ENCODE measurements around the gene ICE2. TPM values are rescaled to one million over a fixed set of nuclear protein-coding genes. Genes with fewer than 3 reads are reported as not detected.
"Not testable (repeated sequence)": the region's sequence is repeated elsewhere in the genome, so short reads cannot be mapped to it uniquely, and the experiment has no call there.

The ICE2 gene
- total RNA-seq, 8 experiments from 2014 or later: 20.2 to 66.5 (median 28.7) TPM

- H3K4me3 ChIP-seq; H3K4me1 ChIP-seq (replicated peaks in 1 of 2); ATAC-seq (replicated peaks in 6 of 8); H3K27ac ChIP-seq; in situ Hi-C loops (cut with MboI; ENCODE audit: low pct_unique_long_range_greater_than_20kb in 2 of 9, low sequenced_read_pairs in 9 of 9, unreplicated experiment in 9 of 9): not testable (repeated sequence)
- 75 to 100% (median 93%) methylated on average over 2 to 8 of the region's 9 CpGs; no CpG with 5 or more reads in 3 of the 10 experiments for WGBS, 10 experiments
Measured at GRCh38 chr15:60410350-60410749, 68.6 kb downstream of the ICE2 start.

GRCh38 chr15:60408463-60408981 lies 70.4 kb downstream of the ICE2 start:
- ATAC-seq (replicated peaks in 6 of 8): no peak
- in situ Hi-C loops (cut with MboI; ENCODE audit: low pct_unique_long_range_greater_than_20kb in 2 of 9, low sequenced_read_pairs in 9 of 9, unreplicated experiment in 9 of 9): no loop called here
- peaks cover 0 to 4% of the 10 kb centered on the region in 2 donors for H3K4me1 ChIP-seq (replicated peaks in 1 of 2)
- no peak overlapping the region for H3K27ac ChIP-seq
- no peak overlapping the region for H3K4me3 ChIP-seq

- ATAC-seq (replicated peaks in 6 of 8): peak in 2 of 8 experiments; percentile 89 to 93
- in situ Hi-C loops (cut with MboI; ENCODE audit: low pct_unique_long_range_greater_than_20kb in 2 of 9, low sequenced_read_pairs in 9 of 9, unreplicated experiment in 9 of 9): no loop called here
- peaks cover 0 to 4% of the 10 kb centered on the region in 2 donors for H3K4me1 ChIP-seq (replicated peaks in 1 of 2)
- H3K27ac ChIP-seq: no peak overlapping the region
- H3K4me3 ChIP-seq: no peak overlapping the region
Measured at GRCh38 chr15:60407415-60407805, 71.5 kb downstream of the ICE2 start.

GRCh38 chr15:60406513-60407414 lies 72.2 kb downstream of the ICE2 start:
- H3K4me1 ChIP-seq (replicated peaks in 1 of 2): peaks cover 0 to 6% of the 10 kb centered on the region in 2 donors
- no peak overlapping the region for H3K4me3 ChIP-seq
- peak in 4 of 8 experiments; percentile 35 to 50 (median 46) for ATAC-seq (replicated peaks in 6 of 8)
- WGBS, 10 experiments: 0 to 100% (median 62%) methylated on average over 1 to 2 of the region's 2 CpGs; no CpG with 5 or more reads in 2 of the 10 experiments
- no peak overlapping the region for H3K27ac ChIP-seq
- in situ Hi-C loops (cut with MboI; ENCODE audit: low pct_unique_long_range_greater_than_20kb in 2 of 9, low sequenced_read_pairs in 9 of 9, unreplicated experiment in 9 of 9): no loop called here

GRCh38 chr15:60405399-60405798 lies 73.5 kb downstream of the ICE2 start:
- in situ Hi-C loops (cut with MboI; ENCODE audit: low pct_unique_long_range_greater_than_20kb in 2 of 9, low sequenced_read_pairs in 9 of 9, unreplicated experiment in 9 of 9): no loop called here
- peaks cover 0 to 6% of the 10 kb centered on the region in 2 donors for H3K4me1 ChIP-seq (replicated peaks in 1 of 2)
- ATAC-seq (replicated peaks in 6 of 8): no peak

GRCh38 chr15:60404351-60404750 lies 74.6 kb downstream of the ICE2 start:
- H3K4me3 ChIP-seq; H3K4me1 ChIP-seq (replicated peaks in 1 of 2); in situ Hi-C loops (cut with MboI; ENCODE audit: low pct_unique_long_range_greater_than_20kb in 2 of 9, low sequenced_read_pairs in 9 of 9, unreplicated experiment in 9 of 9); ATAC-seq (replicated peaks in 6 of 8); H3K27ac ChIP-seq: not testable (repeated sequence)
- 69 to 100% (median 94%) methylated on average over 1 to 10 of the region's 12 CpGs; no CpG with 5 or more reads in 2 of the 10 experiments for WGBS, 10 experiments

More at GRCh38 chr15:60405399-60405798, 73.5 kb downstream of the ICE2 start:
- Histone ChIP-seq H3K4me3 (no peak overlapping the region), H3K27ac (no peak overlapping the region)
- 0 to 58% (median 45%) methylated on average over 1 to 2 of the region's 2 CpGs; no CpG with 5 or more reads in 3 of the 10 experiments for WGBS, 10 experiments

GRCh38 chr15:60400944-60401343 lies 78.0 kb downstream of the ICE2 start:
- no peak for ATAC-seq (replicated peaks in 6 of 8)
- Histone ChIP-seq H3K4me1 (replicated peaks in 1 of 2) (peaks cover 12 to 20% of the 10 kb centered on the region in 2 donors), H3K4me3 (no peak overlapping the region), H3K27ac (no peak overlapping the region)
- in situ Hi-C loops (cut with MboI; ENCODE audit: low pct_unique_long_range_greater_than_20kb in 2 of 9, low sequenced_read_pairs in 9 of 9, unreplicated experiment in 9 of 9): no loop called here
- 19 to 49% (median 34%) methylated on average over 1 to 3 of the region's 3 CpGs; no CpG with 5 or more reads in 4 of the 10 experiments for WGBS, 10 experiments

- H3K4me1 ChIP-seq (replicated peaks in 1 of 2): peaks cover 22 to 30% of the 10 kb centered on the region in 2 donors
- H3K4me3 ChIP-seq: no peak overlapping the region
- in situ Hi-C loops (cut with MboI; ENCODE audit: low pct_unique_long_range_greater_than_20kb in 2 of 9, low sequenced_read_pairs in 9 of 9, unreplicated experiment in 9 of 9): no loop called here
- no peak for ATAC-seq (replicated peaks in 6 of 8)
- H3K27ac ChIP-seq: no peak overlapping the region
- WGBS, 10 experiments: 0 to 67% (median 44%) methylated on average over 1 of the region's 1 CpG; no CpG with 5 or more reads in 2 of the 10 experiments
Measured at GRCh38 chr15:60399931-60400330, 79.0 kb downstream of the ICE2 start.

GRCh38 chr15:60399246-60399915 lies 79.6 kb downstream of the ICE2 start:
- Histone ChIP-seq H3K27ac (no peak overlapping the region), H3K4me1 (replicated peaks in 1 of 2) (peaks cover 28 to 35% of the 10 kb centered on the region in 2 donors), H3K4me3 (no peak overlapping the region)
- in situ Hi-C loops (cut with MboI; ENCODE audit: low pct_unique_long_range_greater_than_20kb in 2 of 9, low sequenced_read_pairs in 9 of 9, unreplicated experiment in 9 of 9): no loop called here
- ATAC-seq (replicated peaks in 6 of 8): no peak
- WGBS, 10 experiments: 5 to 73% (median 50%) methylated on average over 1 to 15 of the region's 21 CpGs

GRCh38 chr15:60397772-60398445 lies 81.0 kb downstream of the ICE2 start, which contains the start of gene ANXA2:
ANXA2 (minus strand) TSS chr15:60397986; CDS start chr15:60386075, 11,911 bp downstream.
- Histone ChIP-seq H3K4me1 (replicated peaks in 1 of 2) (peaks cover 42 to 50% of the 10 kb centered on the region in 2 donors), H3K4me3 (peak within 1 kb of the TSS; percentile 37 to 100 (median 56))
- 0% methylated on average over 1 to 5 of the region's 53 CpGs; no CpG with 5 or more reads in 6 of the 10 experiments for WGBS, 10 experiments

GRCh38 chr15:60396958-60397771 lies 81.8 kb downstream of the ICE2 start:
- WGBS, 10 experiments: 0 to 20% (median 10%) methylated on average over 1 to 13 of the region's 37 CpGs; no CpG with 5 or more reads in 1 of the 10 experiments
- H3K4me1 ChIP-seq (replicated peaks in 1 of 2): peaks cover 48 to 57% of the 10 kb centered on the region in 2 donors
- ATAC-seq (replicated peaks in 6 of 8): peak; percentile 13 to 52 (median 48)
- H3K27ac ChIP-seq: peak overlapping the region; percentile 84 to 90
- H3K4me3 ChIP-seq: peak overlapping the region; percentile 37 to 100 (median 56)
- in situ Hi-C loops (cut with MboI; ENCODE audit: low pct_unique_long_range_greater_than_20kb in 2 of 9, low sequenced_read_pairs in 9 of 9, unreplicated experiment in 9 of 9): no loop called here

More at GRCh38 chr15:60397772-60398445, 81.0 kb downstream of the ICE2 start, which contains the start of gene ANXA2:
- in situ Hi-C loops (cut with MboI; ENCODE audit: low pct_unique_long_range_greater_than_20kb in 2 of 9, low sequenced_read_pairs in 9 of 9, unreplicated experiment in 9 of 9): no loop called here
- peak; percentile 53 to 80 (median 74) for ATAC-seq (replicated peaks in 6 of 8)
- peak within 1 kb of the TSS; percentile 84 to 90 for H3K27ac ChIP-seq

- H3K4me3 ChIP-seq: peak overlapping the region; percentile 37 to 100 (median 56)
- WGBS, 10 experiments: 0 to 69% (median 0%) methylated on average over 1 to 5 of the region's 5 CpGs; no CpG with 5 or more reads in 5 of the 10 experiments
- H3K27ac ChIP-seq: no peak overlapping the region
- no peak for ATAC-seq (replicated peaks in 6 of 8)
- in situ Hi-C loops (cut with MboI; ENCODE audit: low pct_unique_long_range_greater_than_20kb in 2 of 9, low sequenced_read_pairs in 9 of 9, unreplicated experiment in 9 of 9): no loop called here
- H3K4me1 ChIP-seq (replicated peaks in 1 of 2): peaks cover 54 to 63% of the 10 kb centered on the region in 2 donors
Measured at GRCh38 chr15:60396560-60396957, 82.4 kb downstream of the ICE2 start.

Measured in motor neuron (in vitro differentiated cells).